IPS-18c (cell line): ENCODE measurements around the gene RASGRP4.
A peak's percentile ranks its signal among the peaks of the same experiment; 100 is the strongest.
"Not testable (repeated sequence)": the region's sequence is repeated elsewhere in the genome, so short reads cannot be mapped to it uniquely, and the experiment has no call there.

Experiments used
- H3K4me3 ChIP-seq: 2 replicates; pipeline ENCODE4 v1.7.0; 2013; ENCODE audit warnings: low read depth, mild to moderate bottlenecking, low read length, moderate library complexity; ENCODE audit not compliant: insufficient read depth
- H3K9me3 ChIP-seq: one replicate; pipeline ENCODE4 v1.6.1; 2013; ENCODE audit warnings: mild to moderate bottlenecking, low read length, moderate library complexity; ENCODE audit not compliant: control insufficient read depth, insufficient read depth

The RASGRP4 gene

DNA sequence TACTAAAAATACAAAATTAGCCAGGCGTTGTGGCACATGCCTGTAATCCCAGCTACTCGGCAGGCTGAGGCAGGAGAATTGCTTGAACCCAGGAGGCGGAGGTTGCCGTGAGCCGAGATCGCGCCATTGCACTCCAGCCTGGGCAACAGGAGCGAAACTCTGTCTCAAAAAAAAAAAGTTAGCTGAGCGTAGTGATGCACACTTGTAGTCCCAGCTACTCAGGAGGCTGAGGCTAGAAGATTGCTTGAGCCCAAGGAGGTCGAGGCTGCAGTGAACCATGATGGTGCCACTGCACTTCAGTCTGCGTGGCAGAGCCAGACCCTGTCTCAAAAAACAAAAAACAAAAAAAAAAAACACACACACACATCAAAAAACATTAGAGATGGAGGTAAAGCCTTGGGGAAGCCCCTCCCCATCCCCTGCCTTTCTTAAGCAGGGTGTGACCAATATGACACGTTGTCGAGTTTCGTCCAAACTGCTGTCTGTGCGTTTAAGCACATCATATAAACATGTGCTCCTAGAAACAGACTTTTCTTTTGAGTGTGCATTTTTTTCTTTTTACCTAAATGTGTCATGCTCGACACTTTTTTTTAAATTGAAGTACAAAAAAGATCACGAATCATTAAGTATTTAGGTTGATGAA is 1.1 kb upstream of the RASGRP4 start:
- not testable (repeated sequence) for H3K4me3 ChIP-seq, H3K9me3 ChIP-seq

- Histone ChIP-seq H3K9me3 (no peaks in the 10 kb centered on the region), H3K4me3 (no peak overlapping the region)
Observed at GRCh38 chr19:38425222-38425809, 703 bp downstream of the RASGRP4 start.

DNA sequence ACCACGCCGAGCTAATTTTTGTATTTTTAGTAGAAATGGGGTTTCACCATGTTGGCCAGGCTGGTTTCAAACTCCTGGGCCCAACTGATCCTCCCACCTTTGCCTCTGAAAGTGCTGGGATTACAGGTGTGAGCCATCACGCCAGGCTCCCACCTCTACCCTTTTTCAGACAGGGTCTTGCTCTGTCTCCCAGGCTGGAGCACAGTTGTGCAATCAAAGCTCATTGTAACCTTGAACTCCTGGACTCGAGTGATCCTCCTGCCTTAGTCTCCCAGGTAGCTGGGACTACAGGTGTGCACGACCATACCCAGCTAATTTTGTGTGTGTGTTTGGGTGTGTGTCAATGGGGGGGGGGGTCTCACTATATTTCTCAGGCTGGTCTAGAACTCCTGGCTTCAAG is 1.7 kb downstream of the RASGRP4 start:
- no peaks in the 10 kb centered on the region for H3K9me3 ChIP-seq

DNA sequence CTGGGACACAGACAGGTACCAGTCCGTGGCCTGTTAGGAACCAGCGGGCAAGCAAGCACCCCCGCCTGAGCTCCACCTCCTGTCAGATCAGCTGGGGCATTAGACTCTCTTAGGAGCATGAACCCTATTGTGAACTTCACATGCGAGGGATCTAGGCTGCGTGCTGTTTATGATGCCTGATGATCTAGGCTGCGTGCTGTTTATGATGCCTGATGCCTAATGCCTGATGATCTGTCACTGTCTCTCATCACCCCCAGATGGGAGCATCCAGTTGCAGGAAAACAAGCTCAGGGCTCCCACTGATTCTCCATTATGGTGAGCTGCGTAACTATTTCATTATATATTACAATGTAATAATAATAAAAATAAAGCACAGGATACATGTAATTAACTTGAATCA is 3.6 kb downstream of the RASGRP4 start:
- H3K4me3 ChIP-seq, result no peak overlapping the region
- no peaks in the 10 kb centered on the region for H3K9me3 ChIP-seq

More for the DNA sequence above, 1.7 kb downstream of the RASGRP4 start:
- H3K4me3 ChIP-seq, result no peak overlapping the region

GRCh38 chr19:38421856-38422255 is 4.2 kb downstream of the RASGRP4 start:
- Histone ChIP-seq H3K4me3 (no peak overlapping the region), H3K9me3 (no peaks in the 10 kb centered on the region)

GRCh38 chr19:38420935-38421334 is 5.1 kb downstream of the RASGRP4 start:
- no peak overlapping the region for H3K4me3 ChIP-seq
- H3K9me3 ChIP-seq, result no peaks in the 10 kb centered on the region

GRCh38 chr19:38417544-38418506 is 8.2 kb downstream of the RASGRP4 start:
- no peaks in the 10 kb centered on the region for H3K9me3 ChIP-seq
- H3K4me3 ChIP-seq, result peak overlapping the region; percentile 60

DNA sequence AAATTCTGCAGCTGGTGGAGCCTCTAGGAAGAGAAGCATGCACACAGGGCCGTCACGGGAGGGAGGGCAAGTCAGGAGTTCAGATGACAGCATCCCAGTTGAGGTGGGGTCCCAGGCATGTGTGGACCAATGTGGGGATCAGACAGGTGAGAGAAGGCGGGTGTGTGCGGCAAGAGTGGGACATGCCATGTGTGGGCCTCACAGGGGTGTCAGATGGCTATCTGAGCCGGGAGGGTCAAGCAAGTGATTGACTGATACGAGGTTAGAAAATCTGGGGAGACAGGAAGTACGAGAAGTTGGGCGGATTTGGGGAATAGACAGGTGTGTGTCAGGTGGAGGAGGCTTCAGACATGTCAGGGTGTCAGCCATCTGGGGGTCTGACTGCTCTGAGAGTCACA is 8.9 kb downstream of the RASGRP4 start:
- no peaks in the 10 kb centered on the region for H3K9me3 ChIP-seq
- 0 out of 2 replicates have a peak overlapping the region, but pooled peaks have one; percentile 60 for H3K4me3 ChIP-seq

GRCh38 chr19:38413416-38413815 is 12.6 kb downstream of the RASGRP4 start:
- no peaks in the 10 kb centered on the region for H3K9me3 ChIP-seq
- no peak overlapping the region for H3K4me3 ChIP-seq

DNA sequence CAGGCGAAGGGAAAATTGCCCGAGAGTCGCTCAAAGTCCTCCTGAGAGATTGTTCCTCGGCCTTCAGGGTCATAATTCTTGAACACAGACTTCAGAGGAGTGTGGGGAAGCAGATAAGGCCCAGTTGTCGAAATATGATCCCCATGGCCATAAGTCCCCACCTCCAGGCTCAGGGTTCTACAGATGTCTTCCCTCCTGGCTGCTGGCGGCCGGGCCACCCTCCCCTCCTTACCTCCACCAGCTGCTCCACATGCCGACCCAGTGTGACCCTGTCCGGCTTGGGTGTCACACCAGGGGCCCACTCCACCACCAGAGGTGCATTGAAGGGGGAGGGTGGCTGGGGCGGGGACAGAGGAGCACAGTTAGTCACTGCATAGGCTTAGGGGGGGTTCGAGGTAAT is 13.1 kb downstream of the RASGRP4 start:
- H3K4me3 ChIP-seq, result no peak overlapping the region

GRCh38 chr19:38412491-38412890 is 13.5 kb downstream of the RASGRP4 start:
- Histone ChIP-seq H3K4me3 (no peak overlapping the region), H3K9me3 (no peaks in the 10 kb centered on the region)

More for the DNA sequence above, 13.1 kb downstream of the RASGRP4 start:
- H3K9me3 ChIP-seq, result no peaks in the 10 kb centered on the region

GRCh38 chr19:38411898-38412297 is 14.1 kb downstream of the RASGRP4 start:
- H3K9me3 ChIP-seq, H3K4me3 ChIP-seq: not testable (repeated sequence)

GRCh38 chr19:38411041-38411712 is 14.8 kb downstream of the RASGRP4 start:
- Histone ChIP-seq H3K4me3 (no peak overlapping the region), H3K9me3 (no peaks in the 10 kb centered on the region)

GRCh38 chr19:38410407-38410806 is 15.6 kb downstream of the RASGRP4 start:
- not testable (repeated sequence) for H3K4me3 ChIP-seq, H3K9me3 ChIP-seq

- H3K9me3 ChIP-seq, result no peaks in the 10 kb centered on the region
Observed at GRCh38 chr19:38409631-38410133, 16.3 kb downstream of the RASGRP4 start.

DNA sequence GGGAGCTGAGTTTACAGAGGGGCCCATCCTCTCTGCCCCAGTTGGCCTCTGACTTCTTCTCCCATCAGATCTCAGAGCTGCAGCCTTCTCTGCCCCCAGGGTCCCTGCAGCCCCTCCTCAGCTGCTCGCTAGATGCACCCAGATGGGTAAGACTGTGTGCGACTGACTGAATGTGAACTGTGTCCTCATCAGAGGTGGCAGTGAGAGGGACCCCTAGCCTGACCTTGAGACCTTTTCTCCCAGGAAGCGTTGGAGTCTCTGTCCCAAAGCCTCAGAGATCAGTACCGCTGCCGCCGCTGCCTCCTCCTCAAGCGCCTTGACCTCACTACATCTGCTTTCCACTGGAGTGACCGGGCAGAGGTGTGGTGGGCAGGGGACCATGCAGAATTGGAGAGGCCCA is 20.7 kb downstream of the RASGRP4 start:
- Histone ChIP-seq H3K9me3 (no peaks in the 10 kb centered on the region), H3K4me3 (no peak overlapping the region)

More at GRCh38 chr19:38409631-38410133, 16.3 kb downstream of the RASGRP4 start:
- H3K4me3 ChIP-seq, result no peak overlapping the region

DNA sequence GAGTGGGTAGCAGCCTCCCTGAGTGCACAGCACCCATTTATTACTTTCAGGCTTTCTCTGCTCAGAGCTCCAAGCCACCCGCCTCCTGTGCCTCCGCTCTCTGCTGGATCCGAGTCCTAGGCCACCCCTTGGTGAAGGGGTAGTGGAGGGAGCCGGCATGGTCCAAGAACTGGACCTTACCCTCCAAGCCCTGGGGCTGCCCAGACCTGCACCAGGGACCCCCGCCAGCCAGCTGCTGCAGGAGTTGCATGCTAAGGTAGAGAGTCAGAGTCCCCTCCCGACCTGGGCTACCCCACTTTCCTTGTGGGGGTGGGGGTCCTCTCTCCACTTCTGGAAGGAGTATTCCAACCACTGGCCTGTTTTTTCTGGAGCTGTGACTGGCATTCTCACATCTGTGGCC is 21.2 kb downstream of the RASGRP4 start:
- Histone ChIP-seq H3K4me3 (no peak overlapping the region), H3K9me3 (no peaks in the 10 kb centered on the region)
